Progenitor cell of endocrine pancreas (in vitro differentiated cells): ENCODE results near the gene GSTO1. TPM values are rescaled to one million over a fixed set of nuclear protein-coding genes. Genes with fewer than 3 reads are reported as not detected.
A peak's percentile ranks its signal among the peaks of the same experiment; 100 is the strongest.

ENCODE experiments used
- DNase-seq: peaks from one replicate; pipeline ENCODE4 v3.0.0; 2021; ENCODE audit warnings: low spot score; ENCODE audit not compliant: unreplicated experiment
- H3K27ac Mint-ChIP-seq: 2 replicates; pipeline ENCODE4 v1.8.0; 2021; ENCODE audit warnings: mild to moderate bottlenecking, moderate library complexity, mixed read lengths
- H3K27me3 Mint-ChIP-seq: 2 replicates; pipeline ENCODE4 v1.8.0; 2021; ENCODE audit warnings: mixed read lengths
- H3K36me3 Mint-ChIP-seq: 2 replicates; pipeline ENCODE4 v1.8.0; 2022; ENCODE audit warnings: mixed read lengths; ENCODE audit not compliant: insufficient read depth
- H3K4me1 Mint-ChIP-seq: 2 replicates; pipeline ENCODE4 v1.8.0; 2021; ENCODE audit warnings: low read depth, mixed read lengths
- H3K4me3 Mint-ChIP-seq: 2 replicates; pipeline ENCODE4 v1.8.0; 2021; ENCODE audit warnings: low read depth, mild to moderate bottlenecking, moderate library complexity, mixed read lengths
- H3K9me3 Mint-ChIP-seq: 2 replicates; pipeline ENCODE4 v1.8.0; 2021; ENCODE audit warnings: low read depth, mixed read lengths
- CTCF ChIP-seq: fragments of 200-600 bp; sonication (generic); IDR thresholded peaks from one replicate; pipeline ENCODE4 v1.5.0; 2021; ENCODE audit warnings: antibody characterized with exemption, mild to moderate bottlenecking; ENCODE audit not compliant: unreplicated experiment
- long read RNA-seq: library from polyadenylated mRNA; unstranded; transcript quantifications from one replicate; pipeline ENCODE4 v2.0.0, GENCODE V29; 2020
- total RNA-seq: library from RNA; stranded (reverse); gene quantifications from 2 replicates; pipeline ENCODE4 v1.2.1, GENCODE V29; 2021

The GSTO1 gene
- 107 and 127 TPM in 2 replicates for total RNA-seq
- long read RNA-seq, transcript GSTO1-202 (6 exons, 972 nt) = major isoform, 54 of 61 reads
- long read RNA-seq, partial matches to known transcripts = 1 of 61 reads
- long read RNA-seq, other reads (novel, unspliced or antisense) = 3 of 61 reads

- H3K36me3 Mint-ChIP-seq = peaks cover 8% of the 10 kb centered on the region
- no peaks in the 10 kb centered on the region for H3K9me3 Mint-ChIP-seq
- peak within 1 kb of the TSS; percentile 94 for H3K27ac Mint-ChIP-seq
- peaks cover 57% of the 10 kb centered on the region for H3K4me1 Mint-ChIP-seq
- peak within 1 kb of the TSS; percentile 91 for H3K4me3 Mint-ChIP-seq
- no peak for TF ChIP-seq CTCF
- no peaks in the 10 kb centered on the region for H3K27me3 Mint-ChIP-seq
- peak; percentile 18 for DNase-seq
Measured at GRCh38 chr10:104254493-104255310, at the start of gene GSTO1. Gene GSTO1 (plus strand): TSS chr10:104254892. CDS start chr10:104254929, 37 bp downstream.

GRCh38 chr10:104208730-104209129 lies 46.0 kb upstream of the GSTO1 start:
- Mint-ChIP-seq H3K27me3 (no peaks in the 10 kb centered on the region), H3K9me3 (no peaks in the 10 kb centered on the region), H3K4me1 (peaks cover 3% of the 10 kb centered on the region)

GRCh38 chr10:104209575-104210198 lies 45.0 kb upstream of the GSTO1 start:
- H3K36me3 Mint-ChIP-seq = peaks cover 2% of the 10 kb centered on the region
- no peak overlapping the region for H3K27ac Mint-ChIP-seq
- H3K4me3 Mint-ChIP-seq = no peak overlapping the region
- DNase-seq = peak; percentile 14
- TF ChIP-seq CTCF = peak; percentile 71
- peaks cover 3% of the 10 kb centered on the region for H3K4me1 Mint-ChIP-seq
- no peaks in the 10 kb centered on the region for H3K9me3 Mint-ChIP-seq
- no peaks in the 10 kb centered on the region for H3K27me3 Mint-ChIP-seq

More at GRCh38 chr10:104208730-104209129, 46.0 kb upstream of the GSTO1 start:
- Mint-ChIP-seq H3K4me3 (no peak overlapping the region), H3K27ac (no peak overlapping the region), H3K36me3 (peaks cover 2% of the 10 kb centered on the region)
- no peak for DNase-seq
- TF ChIP-seq CTCF = no peak

GRCh38 chr10:104216631-104217030 lies 38.1 kb upstream of the GSTO1 start:
- TF ChIP-seq CTCF = no peak
- Mint-ChIP-seq H3K9me3 (no peaks in the 10 kb centered on the region), H3K4me1 (peaks cover 6% of the 10 kb centered on the region), H3K36me3 (no peaks in the 10 kb centered on the region), H3K27me3 (no peaks in the 10 kb centered on the region), H3K4me3 (no peak overlapping the region), H3K27ac (no peak overlapping the region)
- DNase-seq = no peak

- no peaks in the 10 kb centered on the region for H3K27me3 Mint-ChIP-seq
- DNase-seq = no peak
- no peaks in the 10 kb centered on the region for H3K36me3 Mint-ChIP-seq
- TF ChIP-seq CTCF = no peak
- peaks cover 3% of the 10 kb centered on the region for H3K4me1 Mint-ChIP-seq
- H3K9me3 Mint-ChIP-seq = no peaks in the 10 kb centered on the region
- H3K27ac Mint-ChIP-seq = no peak overlapping the region
- H3K4me3 Mint-ChIP-seq = no peak overlapping the region
Measured at GRCh38 chr10:104218751-104219150, 35.9 kb upstream of the GSTO1 start.
